ENCODE measurements around the gene KIAA0825. TPM values are rescaled to one million over a fixed set of nuclear protein-coding genes. Genes with fewer than 3 reads are reported as not detected.

The KIAA0825 gene
- total RNA-seq, 1 donor from 2014 or later: 0.26 TPM

DNA sequence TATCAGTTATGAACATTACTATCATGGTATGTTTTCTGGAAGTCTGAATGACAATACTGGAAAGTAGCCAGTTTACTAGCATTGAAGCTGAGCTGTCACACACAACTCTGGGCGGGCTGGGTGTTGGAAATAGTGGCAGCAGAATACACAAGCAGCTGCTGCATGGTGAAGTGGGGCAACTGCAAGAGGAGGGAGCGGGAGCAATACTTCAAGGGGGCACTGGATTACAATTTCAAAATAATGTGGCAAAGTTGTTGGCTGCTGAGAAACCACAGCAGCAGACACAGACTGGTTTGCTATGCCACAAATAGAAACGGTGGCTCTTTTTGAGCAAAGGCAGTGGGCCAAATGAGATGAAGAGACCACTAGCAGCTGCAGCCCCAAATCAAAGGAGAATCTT is 350.2 kb downstream of the KIAA0825 start:
- no peak overlapping the region for H3K4me3 ChIP-seq (ENCODE audit: low read depth, low read length)
- FAIRE-seq (no peak), DNase-seq (ENCODE audit: low read depth) (no peak)
- TF ChIP-seq, protein P1, sequence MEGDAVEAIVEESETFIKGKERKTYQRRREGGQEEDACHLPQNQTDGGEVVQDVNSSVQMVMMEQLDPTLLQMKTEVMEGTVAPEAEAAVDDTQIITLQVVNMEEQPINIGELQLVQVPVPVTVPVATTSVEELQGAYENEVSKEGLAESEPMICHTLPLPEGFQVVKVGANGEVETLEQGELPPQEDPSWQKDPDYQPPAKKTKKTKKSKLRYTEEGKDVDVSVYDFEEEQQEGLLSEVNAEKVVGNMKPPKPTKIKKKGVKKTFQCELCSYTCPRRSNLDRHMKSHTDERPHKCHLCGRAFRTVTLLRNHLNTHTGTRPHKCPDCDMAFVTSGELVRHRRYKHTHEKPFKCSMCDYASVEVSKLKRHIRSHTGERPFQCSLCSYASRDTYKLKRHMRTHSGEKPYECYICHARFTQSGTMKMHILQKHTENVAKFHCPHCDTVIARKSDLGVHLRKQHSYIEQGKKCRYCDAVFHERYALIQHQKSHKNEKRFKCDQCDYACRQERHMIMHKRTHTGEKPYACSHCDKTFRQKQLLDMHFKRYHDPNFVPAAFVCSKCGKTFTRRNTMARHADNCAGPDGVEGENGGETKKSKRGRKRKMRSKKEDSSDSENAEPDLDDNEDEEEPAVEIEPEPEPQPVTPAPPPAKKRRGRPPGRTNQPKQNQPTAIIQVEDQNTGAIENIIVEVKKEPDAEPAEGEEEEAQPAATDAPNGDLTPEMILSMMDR (IDR thresholded peaks at IDR 0.05; ENCODE audit: insufficient read depth, low read length, severe bottlenecking): no peak
- H3K27me3 ChIP-seq (ENCODE audit: control insufficient read depth, insufficient read depth, low read length): no peaks in the 10 kb centered on the region
- H3K36me3 ChIP-seq (ENCODE audit: control insufficient read depth, insufficient read depth, low read length): no peaks in the 10 kb centered on the region

DNA sequence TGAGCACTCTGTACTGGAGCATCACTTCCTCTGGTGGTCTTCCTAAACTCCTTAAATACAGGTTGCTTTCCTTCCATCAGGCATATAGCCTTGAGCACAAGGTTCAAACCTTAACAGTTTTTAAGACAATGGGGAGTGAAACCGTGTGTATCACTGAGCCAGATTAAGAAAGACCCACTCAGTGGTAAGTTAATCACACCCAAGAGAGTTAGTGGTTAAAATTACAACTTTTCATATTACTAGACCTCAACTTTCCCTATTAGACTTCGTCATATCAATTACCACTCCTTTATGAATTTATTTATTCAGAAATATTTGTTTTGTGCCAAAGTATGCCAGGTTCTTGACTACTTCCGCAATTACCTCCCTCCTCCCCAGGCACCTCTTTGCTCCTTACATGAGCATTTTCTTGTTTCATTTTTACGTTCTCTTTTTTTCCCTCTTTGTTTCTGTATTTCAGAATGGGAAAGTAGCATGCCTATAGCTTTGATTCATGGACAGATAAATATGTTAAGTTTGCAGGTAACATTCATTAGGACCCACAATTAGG is 351.0 kb downstream of the KIAA0825 start:
- TF ChIP-seq, protein P1 (IDR thresholded peaks at IDR 0.05; ENCODE audit: insufficient read depth, low read length, severe bottlenecking): no peak
- no peak overlapping the region for H3K4me3 ChIP-seq (ENCODE audit: low read depth, low read length)
- no peaks in the 10 kb centered on the region for H3K27me3 ChIP-seq (ENCODE audit: control insufficient read depth, insufficient read depth, low read length)
- FAIRE-seq (no peak), DNase-seq (ENCODE audit: low read depth) (no peak)
- no peaks in the 10 kb centered on the region for H3K36me3 ChIP-seq (ENCODE audit: control insufficient read depth, insufficient read depth, low read length)

DNA sequence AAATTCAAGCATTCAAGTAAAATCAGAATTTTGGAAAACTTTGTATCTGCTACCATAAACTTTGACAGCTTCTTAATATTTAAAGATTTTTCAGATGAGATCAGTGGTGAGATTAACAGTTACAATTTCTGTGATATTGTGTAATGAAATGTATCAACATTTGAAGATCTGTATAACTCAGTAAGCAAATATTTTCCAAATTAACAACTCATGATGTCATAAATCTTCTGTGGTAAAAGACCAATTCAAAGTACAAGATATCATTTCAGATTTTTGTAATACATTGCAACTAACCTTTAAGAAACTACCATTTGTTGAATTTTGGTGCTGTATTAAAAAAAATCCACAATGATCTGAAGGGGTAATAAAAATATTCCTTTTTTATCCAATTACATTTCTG is 352.2 kb downstream of the KIAA0825 start:
- DNase-seq (ENCODE audit: low read depth): no peak
- no peak for FAIRE-seq
- TF ChIP-seq, protein P1 (IDR thresholded peaks at IDR 0.05; ENCODE audit: insufficient read depth, low read length, severe bottlenecking): no peak
- H3K27me3 ChIP-seq (ENCODE audit: control insufficient read depth, insufficient read depth, low read length): no peaks in the 10 kb centered on the region
- H3K4me3 ChIP-seq (ENCODE audit: low read depth, low read length): no peak overlapping the region
- H3K36me3 ChIP-seq (ENCODE audit: control insufficient read depth, insufficient read depth, low read length): no peaks in the 10 kb centered on the region

DNA sequence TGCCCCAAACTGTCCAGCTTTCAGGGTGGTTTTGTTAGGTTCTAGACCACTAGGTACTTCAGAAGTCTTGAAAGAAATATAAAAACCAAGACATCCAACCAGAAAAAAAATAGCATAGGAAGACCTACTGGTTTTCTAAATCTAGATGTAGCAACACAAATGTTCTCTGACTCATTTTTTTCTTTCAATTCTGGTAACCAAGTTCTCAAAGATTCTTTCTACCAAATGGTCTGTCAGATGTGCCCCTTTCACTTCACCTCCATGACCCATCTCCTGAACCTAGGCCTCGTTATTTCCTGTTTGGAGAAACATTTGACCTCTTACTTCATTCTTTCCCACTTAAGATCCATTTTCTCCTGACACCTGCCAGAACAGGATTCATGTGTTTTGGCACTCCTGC is 355.3 kb downstream of the KIAA0825 start:
- no peaks in the 10 kb centered on the region for H3K36me3 ChIP-seq (ENCODE audit: control insufficient read depth, insufficient read depth, low read length)
- FAIRE-seq: no peak
- TF ChIP-seq, protein P1 (IDR thresholded peaks at IDR 0.05; ENCODE audit: insufficient read depth, low read length, severe bottlenecking): no peak
- H3K4me3 ChIP-seq (ENCODE audit: low read depth, low read length): no peak overlapping the region
- no peaks in the 10 kb centered on the region for H3K27me3 ChIP-seq (ENCODE audit: control insufficient read depth, insufficient read depth, low read length)
- DNase-seq (ENCODE audit: low read depth): no peak

DNA sequence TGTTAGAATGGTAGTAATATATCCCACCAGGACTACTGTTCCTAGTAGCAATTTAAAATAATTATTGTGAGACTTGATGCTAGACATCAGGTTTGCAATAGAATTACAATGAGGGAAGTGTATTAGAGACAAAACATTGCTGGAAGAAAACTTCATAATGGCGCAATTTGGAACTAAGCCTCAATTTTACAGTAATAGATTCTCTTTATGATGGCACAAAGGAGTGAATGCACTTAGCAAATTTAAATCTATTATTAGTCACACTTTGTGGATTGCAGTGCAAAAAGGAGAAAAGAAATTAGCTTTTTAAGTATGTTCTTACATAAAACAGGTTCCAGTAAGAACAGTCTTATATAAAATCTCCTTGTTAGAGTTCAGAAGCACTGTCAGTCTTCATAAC is 358.3 kb downstream of the KIAA0825 start:
- FAIRE-seq: no peak
- Histone ChIP-seq H3K27me3 (ENCODE audit: control insufficient read depth, insufficient read depth, low read length) (no peaks in the 10 kb centered on the region), H3K36me3 (ENCODE audit: control insufficient read depth, insufficient read depth, low read length) (no peaks in the 10 kb centered on the region), H3K4me3 (ENCODE audit: low read depth, low read length) (no peak overlapping the region)
- TF ChIP-seq, protein P1 (IDR thresholded peaks at IDR 0.05; ENCODE audit: insufficient read depth, low read length, severe bottlenecking): no peak
- DNase-seq (ENCODE audit: low read depth): no peak

DNA sequence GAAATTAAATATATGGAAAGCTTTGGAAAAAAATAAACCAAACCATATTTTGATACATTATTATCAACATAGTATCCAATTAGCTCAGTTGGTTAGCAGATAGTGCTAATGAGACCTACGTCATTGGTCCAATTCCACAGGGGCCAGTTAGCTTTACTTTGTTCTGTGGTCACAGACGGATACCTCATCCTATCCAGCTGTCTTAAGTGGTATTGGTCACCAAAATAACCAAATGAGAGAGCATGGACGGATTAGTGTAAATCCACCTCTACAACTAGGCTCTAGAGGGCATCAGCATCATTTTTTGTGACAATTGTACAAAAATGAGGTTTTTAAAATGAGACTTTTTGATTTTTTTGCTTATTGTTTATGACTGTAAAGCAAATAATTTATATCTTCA is 364.2 kb downstream of the KIAA0825 start:
- FAIRE-seq (no peak), DNase-seq (ENCODE audit: low read depth) (no peak)
- Histone ChIP-seq H3K36me3 (ENCODE audit: control insufficient read depth, insufficient read depth, low read length) (no peaks in the 10 kb centered on the region), H3K27me3 (ENCODE audit: control insufficient read depth, insufficient read depth, low read length) (no peaks in the 10 kb centered on the region), H3K4me3 (ENCODE audit: low read depth, low read length) (no peak overlapping the region)
- TF ChIP-seq, protein P1 (IDR thresholded peaks at IDR 0.05; ENCODE audit: insufficient read depth, low read length, severe bottlenecking): no peak

Data from bronchial epithelial cell (primary cell).